Panc1 (cell line): Measurements from ENCODE around the gene SSBP3. TPM values are rescaled to one million over a fixed set of nuclear protein-coding genes. Genes with fewer than 3 reads are reported as not detected.

Experiments used
- ATAC-seq: fragments of 200-7000 bp; cut with Tn5 transposase; 2 replicates; pipeline ENCODE4 v1.9.1; 2020; ENCODE audit warnings: mild to moderate bottlenecking, moderate library complexity
- BruUV-seq: library from RNA; stranded (reverse); fragments of 400-500 nt; replicated peaks from 2 replicates; lab custom pipeline; 2021; lab: Mats Ljungman, UMichigan
- CTCF ChIA-PET: fragments of 300-600 bp; sonication (Branson Sonifier 250); formaldehyde crosslinking; loops from one replicate; lab custom pipeline; 2022; ENCODE audit warnings: antibody characterized with exemption; lab: Charles Lee
- POLR2A ChIA-PET: fragments of 300-600 bp; sonication (Branson Sonifier 250); formaldehyde crosslinking; loops from one replicate; lab custom pipeline; 2022; ENCODE audit warnings: antibody characterized with exemption; lab: Charles Lee
- DNase-seq: peaks from one replicate; pipeline ENCODE4 v3.0.0-alpha.2; 2010; ENCODE audit warnings: low read depth, low spot score
- H3K27ac ChIP-seq: 2 replicates; pipeline ENCODE4 v1.5.1; 2011; ENCODE audit warnings: mild to moderate bottlenecking, low read length, inconsistent platforms
- H3K27me3 ChIP-seq: fragments of 200-500 bp; sonication (Bioruptor generic); 2 replicates; pipeline ENCODE4 v1.6.0; 2014; ENCODE audit warnings: low read length, inconsistent platforms; ENCODE audit not compliant: control insufficient read depth, insufficient read depth
- H3K36me3 ChIP-seq: fragments of 200-500 bp; sonication (Bioruptor generic); 2 replicates; pipeline ENCODE4 v1.5.1; 2014; ENCODE audit warnings: inconsistent platforms, mild to moderate bottlenecking, low read length, moderate library complexity; ENCODE audit not compliant: control insufficient read depth, insufficient read depth
- H3K4me1 ChIP-seq: 2 replicates; pipeline ENCODE4 v1.5.1; 2011; ENCODE audit warnings: inconsistent platforms, mild to moderate bottlenecking, low read length, moderate library complexity; ENCODE audit not compliant: control insufficient read depth, insufficient read depth
- H3K4me3 ChIP-seq, 2 experiments: 2 replicates each; pipeline ENCODE4 v1.5.1; 2011 to 2012; ENCODE audit warnings: low read depth in 2 of 2, low read length in 2 of 2, mild to moderate bottlenecking in 2 of 2, inconsistent platforms in 1 of 2, moderate library complexity in 1 of 2
- H3K9me3 ChIP-seq: fragments of 200-500 bp; sonication (Bioruptor generic); 2 replicates; pipeline ENCODE4 v1.5.1; 2014; ENCODE audit warnings: low read depth, mild to moderate bottlenecking, inconsistent platforms, low read length, moderate library complexity; ENCODE audit not compliant: control insufficient read depth, insufficient read depth
- POLR2AphosphoS5 ChIP-seq: IDR thresholded peaks from 2 replicates; pipeline ENCODE4 v1.6.1; 2012; ENCODE audit warnings: mild to moderate bottlenecking, low read depth, low read length, moderate library complexity
- SIN3A ChIP-seq: IDR thresholded peaks from 2 replicates; pipeline ENCODE4 v1.6.1; 2012; ENCODE audit warnings: low read depth, mild to moderate bottlenecking, low read length, moderate library complexity, borderline replicate concordance; ENCODE audit not compliant: insufficient read depth
- TCF7L2 ChIP-seq: IDR thresholded peaks from 2 replicates; pipeline ENCODE4 v1.6.1; 2011; ENCODE audit warnings: mild to moderate bottlenecking, low read depth, low read length, inconsistent platforms
- in situ Hi-C: cut with HindIII; loops from 2 replicates; pipeline ENCODE4 v1.10.0; 2016; ENCODE audit warnings: low sequenced_read_pairs, low pct_unique_long_range_greater_than_20kb
- intact Hi-C: fragments of 100-400 bp; cut with micrococcal nuclease; formaldehyde crosslinking; loops from one replicate; pipeline ENCODE4 v1.10.0; 2022; ENCODE audit not compliant: unreplicated experiment
- total RNA-seq: library from RNA; stranded (reverse); gene quantifications from one replicate; pipeline ENCODE4 v1.2.1, GENCODE V29; 2021; ENCODE audit not compliant: unreplicated experiment
- TF ChIP-seq, protein P1 (sequence below): fragments of 450-650 bp; IDR thresholded peaks from 2 replicates; pipeline ENCODE4 v1.5.1; 2017; ENCODE audit warnings: mild to moderate bottlenecking
- TF ChIP-seq, protein P2 (sequence below), 2 experiments: IDR thresholded peaks; 2 replicates each; pipeline ENCODE4 v1.6.1; 2011 to 2012; ENCODE audit warnings: low read depth in 2 of 2, control low read depth in 1 of 2, low read length in 1 of 2, mild to moderate bottlenecking in 1 of 2, moderate library complexity in 1 of 2; ENCODE audit not compliant: insufficient read depth in 1 of 2

SSBP3 gene
- total RNA-seq, 1 experiment from 2014 or later, result 22.5 TPM

DNA sequence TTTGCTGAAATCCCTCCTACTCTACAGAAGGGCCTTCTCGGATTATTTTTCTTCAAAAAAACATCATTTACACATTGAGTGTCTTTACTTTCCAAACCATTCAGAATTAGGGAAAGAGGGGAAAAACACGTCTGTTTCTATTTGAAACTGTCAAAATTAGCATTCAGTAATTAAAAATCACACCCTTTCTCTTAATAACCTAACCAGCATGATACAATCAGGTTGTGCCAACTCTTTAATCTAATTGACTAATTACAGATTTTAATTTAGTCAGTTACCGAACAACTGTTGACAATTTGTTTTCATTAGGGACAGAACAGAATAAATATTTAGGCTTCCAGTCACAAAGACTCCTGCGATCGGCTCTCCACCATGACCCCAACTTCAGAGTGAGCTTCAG is 18.8 kb downstream of the SSBP3 start:
- intact Hi-C loops, result no loop called here
- Histone ChIP-seq H3K27me3 (no peaks in the 10 kb centered on the region), H3K27ac (no peak overlapping the region), H3K4me1 (no peaks in the 10 kb centered on the region), H3K9me3 (no peaks in the 10 kb centered on the region), H3K36me3 (no peaks in the 10 kb centered on the region), H3K4me3 (no peak overlapping the region)
- no TSS peak for BruUV-seq
- ChIA-PET CTCF (no interaction called here), POLR2A (no interaction called here)
- ATAC-seq, result no peak
- no peak for TF ChIP-seq POLR2AphosphoS5
- TF ChIP-seq, protein P1, sequence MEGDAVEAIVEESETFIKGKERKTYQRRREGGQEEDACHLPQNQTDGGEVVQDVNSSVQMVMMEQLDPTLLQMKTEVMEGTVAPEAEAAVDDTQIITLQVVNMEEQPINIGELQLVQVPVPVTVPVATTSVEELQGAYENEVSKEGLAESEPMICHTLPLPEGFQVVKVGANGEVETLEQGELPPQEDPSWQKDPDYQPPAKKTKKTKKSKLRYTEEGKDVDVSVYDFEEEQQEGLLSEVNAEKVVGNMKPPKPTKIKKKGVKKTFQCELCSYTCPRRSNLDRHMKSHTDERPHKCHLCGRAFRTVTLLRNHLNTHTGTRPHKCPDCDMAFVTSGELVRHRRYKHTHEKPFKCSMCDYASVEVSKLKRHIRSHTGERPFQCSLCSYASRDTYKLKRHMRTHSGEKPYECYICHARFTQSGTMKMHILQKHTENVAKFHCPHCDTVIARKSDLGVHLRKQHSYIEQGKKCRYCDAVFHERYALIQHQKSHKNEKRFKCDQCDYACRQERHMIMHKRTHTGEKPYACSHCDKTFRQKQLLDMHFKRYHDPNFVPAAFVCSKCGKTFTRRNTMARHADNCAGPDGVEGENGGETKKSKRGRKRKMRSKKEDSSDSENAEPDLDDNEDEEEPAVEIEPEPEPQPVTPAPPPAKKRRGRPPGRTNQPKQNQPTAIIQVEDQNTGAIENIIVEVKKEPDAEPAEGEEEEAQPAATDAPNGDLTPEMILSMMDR, result no peak
- TF ChIP-seq, protein P2, sequence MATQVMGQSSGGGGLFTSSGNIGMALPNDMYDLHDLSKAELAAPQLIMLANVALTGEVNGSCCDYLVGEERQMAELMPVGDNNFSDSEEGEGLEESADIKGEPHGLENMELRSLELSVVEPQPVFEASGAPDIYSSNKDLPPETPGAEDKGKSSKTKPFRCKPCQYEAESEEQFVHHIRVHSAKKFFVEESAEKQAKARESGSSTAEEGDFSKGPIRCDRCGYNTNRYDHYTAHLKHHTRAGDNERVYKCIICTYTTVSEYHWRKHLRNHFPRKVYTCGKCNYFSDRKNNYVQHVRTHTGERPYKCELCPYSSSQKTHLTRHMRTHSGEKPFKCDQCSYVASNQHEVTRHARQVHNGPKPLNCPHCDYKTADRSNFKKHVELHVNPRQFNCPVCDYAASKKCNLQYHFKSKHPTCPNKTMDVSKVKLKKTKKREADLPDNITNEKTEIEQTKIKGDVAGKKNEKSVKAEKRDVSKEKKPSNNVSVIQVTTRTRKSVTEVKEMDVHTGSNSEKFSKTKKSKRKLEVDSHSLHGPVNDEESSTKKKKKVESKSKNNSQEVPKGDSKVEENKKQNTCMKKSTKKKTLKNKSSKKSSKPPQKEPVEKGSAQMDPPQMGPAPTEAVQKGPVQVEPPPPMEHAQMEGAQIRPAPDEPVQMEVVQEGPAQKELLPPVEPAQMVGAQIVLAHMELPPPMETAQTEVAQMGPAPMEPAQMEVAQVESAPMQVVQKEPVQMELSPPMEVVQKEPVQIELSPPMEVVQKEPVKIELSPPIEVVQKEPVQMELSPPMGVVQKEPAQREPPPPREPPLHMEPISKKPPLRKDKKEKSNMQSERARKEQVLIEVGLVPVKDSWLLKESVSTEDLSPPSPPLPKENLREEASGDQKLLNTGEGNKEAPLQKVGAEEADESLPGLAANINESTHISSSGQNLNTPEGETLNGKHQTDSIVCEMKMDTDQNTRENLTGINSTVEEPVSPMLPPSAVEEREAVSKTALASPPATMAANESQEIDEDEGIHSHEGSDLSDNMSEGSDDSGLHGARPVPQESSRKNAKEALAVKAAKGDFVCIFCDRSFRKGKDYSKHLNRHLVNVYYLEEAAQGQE (IDR thresholded peaks at IDR 0.05; ENCODE audit: insufficient read depth in 1 of 2, low read depth in 2 of 2, low read length in 1 of 2), result no peak
- no peak for TF ChIP-seq TCF7L2
- TF ChIP-seq SIN3A, result no peak
- DNase-seq, result no peak
- in situ Hi-C loops, result no loop called here

DNA sequence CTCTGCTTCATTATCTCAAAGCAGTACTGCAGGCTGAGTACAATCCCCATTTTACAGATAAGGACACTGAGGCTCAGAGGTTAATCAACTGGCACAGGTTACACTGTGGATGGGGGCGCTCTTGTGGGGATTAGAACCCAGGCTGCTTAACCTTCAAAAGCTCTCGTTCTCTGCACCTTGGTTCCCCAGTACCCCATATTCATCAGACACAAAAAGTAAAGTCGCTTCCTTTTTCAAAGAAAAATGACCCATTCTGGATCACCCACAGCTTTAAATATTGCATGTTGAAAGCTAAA is 20.5 kb downstream of the SSBP3 start:
- ChIA-PET CTCF (no interaction called here), POLR2A (no interaction called here)
- H3K9me3 ChIP-seq, result no peaks in the 10 kb centered on the region
- H3K36me3 ChIP-seq, result no peaks in the 10 kb centered on the region
- no peak overlapping the region for H3K4me3 ChIP-seq
- no peak for DNase-seq
- ATAC-seq, result no peak
- no peaks in the 10 kb centered on the region for H3K27me3 ChIP-seq
- in situ Hi-C loops, result no loop called here
- no peak overlapping the region for H3K27ac ChIP-seq
- intact Hi-C loops, result no loop called here
- no peak for TF ChIP-seq POLR2AphosphoS5
- TF ChIP-seq, protein P1, result no peak
- TF ChIP-seq SIN3A, result no peak
- TF ChIP-seq TCF7L2, result no peak
- TF ChIP-seq, protein P2 (IDR thresholded peaks at IDR 0.05; ENCODE audit: insufficient read depth in 1 of 2, low read depth in 2 of 2, low read length in 1 of 2), result no peak
- no peaks in the 10 kb centered on the region for H3K4me1 ChIP-seq
- no TSS peak for BruUV-seq
